ENCODE measurements around the gene KLB.
"Not testable (repeated sequence)": the region's sequence is repeated elsewhere in the genome, so short reads cannot be mapped to it uniquely, and the experiment has no call there.

DNA sequence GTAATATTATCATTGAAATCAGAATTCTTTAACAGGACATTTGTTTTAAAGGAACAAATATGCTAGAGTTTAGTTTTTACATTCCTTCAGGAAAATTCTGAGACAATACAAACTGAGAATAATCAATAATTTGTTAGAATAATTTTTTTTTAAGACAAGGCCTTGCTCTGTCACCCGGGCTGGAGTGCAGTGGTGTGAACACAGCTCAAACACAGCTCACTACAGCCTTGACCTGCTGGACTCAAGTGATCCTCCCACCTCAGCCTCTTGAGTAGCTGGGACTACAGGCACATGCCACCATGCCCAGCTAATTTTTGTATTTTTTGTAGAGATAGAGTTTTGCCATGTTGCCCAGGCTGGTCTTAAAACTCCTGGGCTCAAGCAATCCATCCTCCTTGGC lies 18.6 kb downstream of the KLB start:
- TF ChIP-seq, protein P1, sequence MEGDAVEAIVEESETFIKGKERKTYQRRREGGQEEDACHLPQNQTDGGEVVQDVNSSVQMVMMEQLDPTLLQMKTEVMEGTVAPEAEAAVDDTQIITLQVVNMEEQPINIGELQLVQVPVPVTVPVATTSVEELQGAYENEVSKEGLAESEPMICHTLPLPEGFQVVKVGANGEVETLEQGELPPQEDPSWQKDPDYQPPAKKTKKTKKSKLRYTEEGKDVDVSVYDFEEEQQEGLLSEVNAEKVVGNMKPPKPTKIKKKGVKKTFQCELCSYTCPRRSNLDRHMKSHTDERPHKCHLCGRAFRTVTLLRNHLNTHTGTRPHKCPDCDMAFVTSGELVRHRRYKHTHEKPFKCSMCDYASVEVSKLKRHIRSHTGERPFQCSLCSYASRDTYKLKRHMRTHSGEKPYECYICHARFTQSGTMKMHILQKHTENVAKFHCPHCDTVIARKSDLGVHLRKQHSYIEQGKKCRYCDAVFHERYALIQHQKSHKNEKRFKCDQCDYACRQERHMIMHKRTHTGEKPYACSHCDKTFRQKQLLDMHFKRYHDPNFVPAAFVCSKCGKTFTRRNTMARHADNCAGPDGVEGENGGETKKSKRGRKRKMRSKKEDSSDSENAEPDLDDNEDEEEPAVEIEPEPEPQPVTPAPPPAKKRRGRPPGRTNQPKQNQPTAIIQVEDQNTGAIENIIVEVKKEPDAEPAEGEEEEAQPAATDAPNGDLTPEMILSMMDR (conservative IDR thresholded peaks at IDR 0.05) = not testable (repeated sequence)
- not testable (repeated sequence) for TF ChIP-seq EZH2 (IDR thresholded peaks at IDR 0.05; ENCODE audit: low read depth)

Measured in PC-9 (cell line).